ENCODE measurements around the gene SRPRB.
"Not testable (repeated sequence)": the region's sequence is repeated elsewhere in the genome, so short reads cannot be mapped to it uniquely, and the experiment has no call there.

SRPRB gene

DNA sequence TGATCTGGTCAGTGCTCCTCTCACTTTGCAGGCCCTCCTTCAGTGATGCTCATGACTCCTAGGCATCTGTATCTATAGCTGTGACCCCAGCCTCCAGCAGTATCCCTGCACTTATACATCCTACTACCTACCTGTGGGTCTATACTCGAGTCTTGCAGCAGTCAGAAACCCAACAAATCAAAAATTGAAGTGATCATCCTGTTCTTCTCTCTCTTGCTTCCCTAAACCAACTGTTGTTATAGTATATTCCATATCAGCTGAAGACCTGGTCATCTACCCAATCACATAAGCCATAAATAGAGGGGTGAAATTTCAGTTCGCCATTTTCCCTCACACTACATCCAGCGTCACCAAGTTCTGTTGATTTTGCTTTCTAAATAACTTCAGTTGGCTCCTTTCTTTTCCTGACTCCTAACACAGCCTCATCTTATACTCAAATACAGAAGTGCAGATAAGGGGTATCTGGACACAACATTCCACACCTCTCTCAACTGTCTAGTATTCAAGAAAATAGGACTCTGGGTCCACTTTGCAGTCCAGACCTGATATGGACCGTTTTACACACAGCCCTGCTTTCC lies 25.9 kb upstream of the SRPRB start:
- DNase-seq (ENCODE audit: low spot score) = no peak

DNA sequence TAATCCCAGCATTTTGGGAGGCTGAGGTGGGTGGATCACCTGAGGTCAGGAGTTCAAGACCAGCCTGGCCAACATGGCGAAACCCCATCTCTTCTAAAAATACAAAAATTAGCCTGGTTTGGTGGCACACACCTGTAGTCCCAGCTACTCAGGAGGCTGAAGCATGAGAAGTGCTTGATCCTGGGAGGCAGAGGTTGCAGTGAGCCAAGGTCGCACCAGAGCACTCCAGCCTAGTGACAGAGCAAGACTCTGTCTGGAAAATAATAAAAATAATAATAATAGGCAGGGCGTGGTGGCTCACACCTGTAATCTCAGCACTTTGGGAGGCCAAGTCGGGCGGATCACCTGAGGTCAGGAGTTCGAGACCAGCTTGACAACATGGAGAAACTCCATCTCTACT lies 24.9 kb upstream of the SRPRB start:
- DNase-seq (ENCODE audit: low spot score) = not testable (repeated sequence)

DNA sequence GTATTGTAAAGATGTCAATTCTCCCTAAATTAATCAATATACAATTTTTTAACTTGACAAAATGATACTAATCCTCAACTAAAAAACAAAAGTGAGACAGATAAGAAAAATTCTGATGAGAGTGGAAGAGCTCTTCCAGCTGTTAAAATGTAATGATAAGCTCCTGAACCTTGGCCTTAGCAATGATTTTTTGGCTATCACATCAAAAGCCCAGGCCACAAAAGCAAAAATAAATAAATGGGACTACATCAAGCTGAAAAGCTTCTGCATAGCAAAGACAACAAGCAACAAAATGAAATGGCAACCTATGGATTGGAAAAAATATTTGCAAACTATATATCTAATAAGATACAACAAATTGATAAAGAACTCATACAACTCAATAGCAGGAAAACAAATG lies 24.0 kb upstream of the SRPRB start:
- no peak for DNase-seq (ENCODE audit: low spot score)

GRCh38 chr3:133782454-133782853 lies 23.2 kb upstream of the SRPRB start:
- no peak for DNase-seq (ENCODE audit: low spot score)

DNA sequence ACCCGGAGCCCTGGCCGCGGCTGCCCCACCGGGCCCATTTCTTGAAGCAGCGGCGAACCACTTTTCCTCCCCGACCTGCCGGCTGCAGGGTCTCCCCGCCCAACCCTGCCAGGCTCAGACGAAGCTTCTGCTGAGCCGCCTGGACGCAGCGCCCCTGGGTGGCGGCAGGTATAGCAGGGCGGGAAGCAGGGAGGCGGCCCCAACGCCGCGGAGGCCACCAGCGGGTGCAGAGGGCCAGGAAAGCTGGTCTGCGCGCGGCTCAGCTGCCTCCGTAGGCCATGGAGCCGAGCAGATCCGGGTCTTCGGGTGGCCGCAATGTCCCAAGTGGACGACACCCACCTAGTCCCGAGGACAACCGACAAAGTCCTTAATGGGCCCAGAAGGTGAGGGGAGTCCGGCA lies 21.9 kb upstream of the SRPRB start:
- DNase-seq (ENCODE audit: low spot score) = no peak

DNA sequence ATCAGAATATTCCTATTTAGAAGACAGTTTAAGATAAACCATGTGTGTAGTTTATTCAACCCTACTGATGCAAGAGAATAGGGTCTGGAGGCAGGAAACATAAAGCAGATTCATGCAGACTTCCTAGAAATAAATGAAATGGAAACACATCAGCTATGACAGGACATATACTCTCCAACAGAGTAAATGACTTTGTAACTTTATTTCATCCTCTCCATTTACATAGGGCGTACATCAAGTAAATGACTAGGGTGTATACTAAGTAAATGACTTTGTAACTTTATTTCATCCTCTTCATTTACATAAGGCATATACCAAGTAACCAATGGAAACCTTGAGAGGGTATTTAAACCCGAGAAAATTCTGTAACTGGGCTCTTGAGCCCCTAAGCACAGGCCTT lies 17.6 kb upstream of the SRPRB start:
- DNase-seq (ENCODE audit: low spot score) = no peak

- no peak for DNase-seq (ENCODE audit: low spot score)
Measured at GRCh38 chr3:133792171-133792763, 13.3 kb upstream of the SRPRB start.

GRCh38 chr3:133797396-133798105 lies 8.1 kb upstream of the SRPRB start:
- no peak for DNase-seq (ENCODE audit: low spot score)

- no peak for DNase-seq (ENCODE audit: low spot score)
Measured at GRCh38 chr3:133799794-133800585, 5.6 kb upstream of the SRPRB start.

- DNase-seq (ENCODE audit: low spot score) = no peak
Measured at GRCh38 chr3:133803469-133803868, 2.1 kb upstream of the SRPRB start.

DNA sequence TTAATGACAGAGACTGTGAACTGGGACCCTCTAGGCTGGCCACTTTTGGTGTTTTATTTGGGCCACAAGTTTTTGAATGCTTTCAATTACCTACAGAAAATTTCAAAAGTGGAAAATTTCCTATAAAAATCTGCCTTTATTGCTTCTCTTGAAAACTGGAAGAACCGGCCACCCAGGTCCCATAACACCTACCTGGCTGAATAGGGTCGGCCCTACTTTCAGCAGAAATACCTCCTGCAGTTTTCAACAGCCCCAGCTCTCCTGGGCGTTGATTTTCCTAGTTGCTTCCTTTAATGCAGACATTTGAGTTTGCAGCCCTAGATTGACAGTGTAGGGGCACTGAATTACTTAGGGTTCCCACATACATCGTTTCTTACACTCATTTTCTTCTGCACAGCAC lies 719 bp upstream of the SRPRB start:
- no peak for DNase-seq (ENCODE audit: low spot score)

GRCh38 chr3:133805384-133805701 lies 272 bp upstream of the SRPRB start:
- DNase-seq (ENCODE audit: low spot score) = no peak

- no peak for DNase-seq (ENCODE audit: low spot score)
Measured at GRCh38 chr3:133812872-133813271, 7.3 kb downstream of the SRPRB start.

DNA sequence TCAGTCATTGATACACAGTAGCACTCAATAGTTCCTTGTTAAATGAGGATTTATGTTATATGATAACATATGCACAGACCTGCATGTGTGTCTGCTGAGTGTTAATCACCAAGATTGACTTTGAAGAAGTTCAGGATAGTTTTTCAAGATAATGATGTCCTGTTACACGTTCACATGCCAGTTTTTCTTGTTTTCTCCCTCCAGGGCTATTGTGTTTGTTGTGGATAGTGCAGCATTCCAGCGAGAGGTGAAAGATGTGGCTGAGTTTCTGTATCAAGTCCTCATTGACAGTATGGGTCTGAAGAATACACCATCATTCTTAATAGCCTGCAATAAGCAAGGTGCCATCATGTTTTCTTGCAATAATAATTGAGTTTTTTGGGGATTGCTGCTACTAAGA lies 9.8 kb downstream of the SRPRB start:
- no peak for DNase-seq (ENCODE audit: low spot score)

GRCh38 chr3:133820129-133820528 lies 14.5 kb downstream of the SRPRB start:
- no peak for DNase-seq (ENCODE audit: low spot score)

DNA sequence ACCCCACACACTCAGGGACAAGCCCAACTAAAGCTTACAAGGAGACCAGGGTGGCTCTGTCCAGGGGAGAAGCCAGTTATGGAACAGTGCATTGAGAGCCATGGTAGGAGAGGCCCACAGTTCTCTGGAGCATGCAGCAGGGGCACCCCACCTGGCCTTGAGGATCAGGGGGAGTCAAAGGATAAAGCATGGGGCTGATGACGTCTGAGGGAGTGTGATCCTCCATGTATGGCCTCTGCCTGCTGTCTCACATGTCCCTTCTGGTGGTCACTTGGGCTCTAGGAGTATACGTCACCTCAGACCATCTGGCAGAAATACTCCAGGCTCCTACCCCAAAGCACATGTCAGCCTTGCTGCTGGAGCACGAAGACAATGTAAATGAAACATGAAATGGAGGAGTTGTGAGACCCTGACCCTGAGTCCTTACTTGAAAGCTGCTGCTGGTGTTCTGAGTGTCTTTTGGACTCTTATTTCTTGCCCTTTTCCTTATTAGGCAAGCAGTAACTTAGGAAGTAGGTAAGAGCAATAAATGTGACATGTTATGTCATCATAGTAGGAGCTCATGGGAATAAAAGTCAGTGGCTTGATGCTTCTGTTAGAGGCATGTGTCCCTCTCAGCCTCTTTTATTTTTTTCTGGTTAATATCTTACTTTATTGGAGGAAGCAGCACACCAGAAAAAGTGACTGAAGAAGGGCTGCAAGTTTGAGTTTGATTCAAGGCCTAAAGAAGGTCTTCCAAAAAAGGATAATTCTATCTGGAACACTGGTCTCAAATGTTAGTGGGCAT lies 15.5 kb downstream of the SRPRB start:
- no peak for DNase-seq (ENCODE audit: low spot score)

GRCh38 chr3:133821767-133822638 lies 16.4 kb downstream of the SRPRB start:
- no peak for DNase-seq (ENCODE audit: low spot score)

DNA sequence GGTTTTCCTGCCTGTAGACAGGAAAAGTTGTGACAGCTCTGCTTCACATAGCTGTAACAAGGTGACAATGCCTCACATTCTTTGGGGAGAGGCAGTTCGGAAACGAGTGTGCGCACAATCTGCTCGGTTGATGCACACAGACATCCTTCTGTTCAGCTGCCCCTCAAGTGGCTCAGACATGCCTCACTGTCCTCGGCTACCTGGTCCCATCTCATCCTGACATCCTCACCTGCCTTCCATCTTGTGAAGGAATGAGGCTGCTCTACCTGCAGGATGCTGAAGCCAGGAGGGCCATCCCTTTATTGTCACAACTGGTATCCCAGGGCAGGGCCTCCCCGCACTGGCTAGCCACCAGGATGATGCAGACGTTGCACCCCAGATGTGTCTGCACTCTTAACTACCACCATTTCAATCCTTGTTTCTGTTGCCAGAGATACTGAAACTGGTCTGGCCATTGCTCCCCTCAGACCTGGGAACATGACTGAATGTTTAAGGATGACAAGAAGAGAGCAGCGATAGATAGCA lies 19.4 kb downstream of the SRPRB start:
- DNase-seq (ENCODE audit: low spot score) = no peak

- DNase-seq (ENCODE audit: low spot score) = no peak
Measured at GRCh38 chr3:133825969-133826727, 20.5 kb downstream of the SRPRB start.

DNA sequence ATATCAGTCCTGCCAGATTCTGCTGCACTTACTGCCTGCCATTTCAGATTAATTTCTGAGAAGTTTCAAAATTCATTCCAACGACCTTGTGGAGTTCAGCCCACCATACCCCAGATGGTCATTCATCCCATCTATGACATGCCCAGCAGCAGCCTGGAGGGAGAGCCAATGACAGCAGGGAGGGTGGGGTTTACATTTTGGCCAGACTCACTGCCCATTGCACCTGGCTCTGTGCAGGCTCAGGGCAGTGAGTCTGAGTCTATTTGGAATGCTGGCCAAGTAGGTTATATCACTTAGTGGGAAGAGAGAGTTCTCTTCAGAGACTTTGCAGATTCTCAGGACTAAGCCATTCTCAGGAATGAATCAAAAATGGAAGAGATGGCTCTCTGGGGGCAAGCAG lies 21.5 kb downstream of the SRPRB start:
- no peak for DNase-seq (ENCODE audit: low spot score)

Measured in HuH-7 (cell line).